DND-41 (cell line): ENCODE data around the gene TMEM94.
"Not testable (repeated sequence)": the region's sequence is repeated elsewhere in the genome, so short reads cannot be mapped to it uniquely, and the experiment has no call there.

Experiments used
- ATAC-seq: fragments of 200-7000 bp; cut with Tn5 transposase; 3 replicates; pipeline ENCODE4 v1.9.1; 2021; ENCODE audit warnings: low read depth; ENCODE audit not compliant: insufficient read depth
- DNase-seq: peaks from one replicate; pipeline ENCODE4 v3.0.0-alpha.2; 2020
- H2AFZ ChIP-seq: 2 replicates; pipeline ENCODE4 v1.6.0; 2012; ENCODE audit warnings: low read depth, low read length
- H3K27ac ChIP-seq: 2 replicates; pipeline ENCODE4 v1.5.1; 2012; ENCODE audit warnings: low read length, inconsistent platforms
- H3K27me3 ChIP-seq: fragments of 200-600 bp; sonication (generic); 2 replicates; pipeline ENCODE4 v1.6.0; 2012; ENCODE audit warnings: low read length, mild to moderate bottlenecking, inconsistent platforms; ENCODE audit not compliant: insufficient read depth, poor library complexity
- H3K36me3 ChIP-seq: 2 replicates; pipeline ENCODE4 v1.5.1; 2012; ENCODE audit warnings: low read length, inconsistent platforms; ENCODE audit not compliant: insufficient read depth
- H3K4me1 ChIP-seq: 2 replicates; pipeline ENCODE4 v1.5.1; 2012; ENCODE audit warnings: mild to moderate bottlenecking, low read length; ENCODE audit not compliant: insufficient read depth
- H3K4me2 ChIP-seq: 2 replicates; pipeline ENCODE4 v1.6.0; 2012; ENCODE audit warnings: mild to moderate bottlenecking, moderate library complexity, low read length, inconsistent platforms; ENCODE audit not compliant: insufficient read depth
- H3K4me3 ChIP-seq, 2 experiments: fragments of 200-600 bp in 1 of 2; shearing (Covaris generic) in 1 of 2; 2 replicates each; pipeline ENCODE4 v1.5.1; 2012 to 2016; ENCODE audit warnings: inconsistent platforms in 2 of 2, low read length in 2 of 2, mild to moderate bottlenecking in 2 of 2, low read depth in 1 of 2, moderate library complexity in 1 of 2
- H3K79me2 ChIP-seq: 2 replicates; pipeline ENCODE4 v1.6.0; 2012; ENCODE audit warnings: low read length, inconsistent platforms; ENCODE audit not compliant: insufficient read depth
- H3K9ac ChIP-seq: 2 replicates; pipeline ENCODE4 v1.6.0; 2012; ENCODE audit warnings: low read depth, mild to moderate bottlenecking, inconsistent platforms, low read length, moderate library complexity
- H3K9me3 ChIP-seq: 2 replicates; pipeline ENCODE4 v1.5.1; 2012; ENCODE audit warnings: low read length, moderate library complexity, mild to moderate bottlenecking, inconsistent platforms; ENCODE audit not compliant: insufficient read depth, severe bottlenecking
- H4K20me1 ChIP-seq: 2 replicates; pipeline ENCODE4 v1.6.0; 2012; ENCODE audit warnings: low read length; ENCODE audit not compliant: insufficient read depth
- CTCF ChIP-seq: IDR thresholded peaks from 2 replicates; pipeline ENCODE4 v1.5.1; 2012; ENCODE audit warnings: borderline replicate concordance, low read length, moderate library complexity, mild to moderate bottlenecking; ENCODE audit not compliant: poor library complexity, severe bottlenecking; ENCODE audit errors: extremely low read depth
- EZH2 ChIP-seq: IDR thresholded peaks from 3 replicates; pipeline ENCODE4 v1.6.1; 2012; ENCODE audit warnings: borderline replicate concordance, low read depth, mild to moderate bottlenecking, moderate library complexity, low read length, inconsistent platforms; ENCODE audit not compliant: severe bottlenecking

The TMEM94 gene

GRCh38 chr17:75454193-75454592 lies 2.2 kb upstream of the TMEM94 start:
- Histone ChIP-seq H3K4me3 (no peak overlapping the region), H4K20me1 (no peaks in the 10 kb centered on the region), H3K9ac (no peak overlapping the region), H2AFZ (no peak overlapping the region), H3K36me3 (no peaks in the 10 kb centered on the region; the same call in 1 of the 2 replicates), H3K4me1 (peaks cover 26% of the 10 kb centered on the region), H3K4me2 (no peak overlapping the region), H3K27ac (no peak overlapping the region), H3K27me3 (no peaks in the 10 kb centered on the region), H3K79me2 (peaks cover 25% of the 10 kb centered on the region), H3K9me3 (no peaks in the 10 kb centered on the region)
- TF ChIP-seq CTCF (no peak), EZH2 (no peak)
- ATAC-seq, result no peak
- no peak for DNase-seq

GRCh38 chr17:75454672-75455071 lies 1.8 kb upstream of the TMEM94 start:
- not testable (repeated sequence) for H3K4me2 ChIP-seq, H3K27me3 ChIP-seq, H3K9ac ChIP-seq, H3K27ac ChIP-seq, H2AFZ ChIP-seq, H4K20me1 ChIP-seq, ATAC-seq, H3K36me3 ChIP-seq, H3K4me3 ChIP-seq, DNase-seq, H3K9me3 ChIP-seq
- Histone ChIP-seq H3K4me1 (peaks cover 30% of the 10 kb centered on the region), H3K79me2 (peaks cover 30% of the 10 kb centered on the region)

- H2AFZ ChIP-seq, result peak overlapping the region; percentile 94
- ATAC-seq (peak; percentile 30), DNase-seq (no peak)
- H3K4me1 ChIP-seq, result peaks cover 30% of the 10 kb centered on the region
- peak overlapping the region; percentile 94 for H3K4me2 ChIP-seq
- H3K27me3 ChIP-seq, result no peaks in the 10 kb centered on the region
- peak overlapping the region; percentile 89 for H3K27ac ChIP-seq
- H3K4me3 ChIP-seq, result peak overlapping the region; percentile 96 to 97
- no peaks in the 10 kb centered on the region for H4K20me1 ChIP-seq
- TF ChIP-seq EZH2 (no peak), CTCF (no peak)
- peaks cover 43% of the 10 kb centered on the region for H3K79me2 ChIP-seq
- H3K9me3 ChIP-seq, result no peaks in the 10 kb centered on the region
- peak overlapping the region; percentile 99 for H3K9ac ChIP-seq
- H3K36me3 ChIP-seq, result no peaks in the 10 kb centered on the region; the same call in 1 of the 2 replicates
These were observed 407 bp upstream of the TMEM94 start for GRCh38 chr17:75456039-75456416.

DNA sequence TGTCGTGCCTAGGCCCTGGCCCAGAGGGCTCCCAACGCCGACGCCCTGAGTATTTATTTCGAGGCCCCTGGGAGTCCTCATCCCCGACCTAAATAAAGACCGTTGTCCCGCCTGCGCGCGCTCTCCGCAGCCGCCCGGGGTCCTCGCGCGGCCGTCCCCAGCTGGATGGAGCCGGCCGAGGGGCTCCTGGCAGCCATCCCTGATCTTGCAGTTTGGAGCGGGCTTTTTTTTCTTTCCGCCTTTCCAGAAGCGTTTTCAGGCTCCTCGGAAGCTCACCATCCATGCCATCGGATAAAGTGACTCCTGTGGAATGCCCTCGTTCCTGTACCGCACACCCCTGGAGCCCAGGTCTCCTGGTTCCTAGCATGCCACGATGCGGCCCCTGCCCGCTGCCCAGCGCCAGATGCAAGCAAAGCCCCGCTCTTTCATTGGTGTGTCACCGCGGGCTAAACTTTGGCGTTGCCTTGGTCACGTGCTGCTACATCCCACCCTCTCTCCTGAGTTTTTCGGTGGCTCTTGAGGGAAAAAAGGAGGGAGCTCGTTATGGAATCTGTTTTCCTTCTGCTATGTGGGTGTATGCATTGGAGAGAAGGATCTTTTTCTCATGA lies 716 bp downstream of the TMEM94 start:
- Histone ChIP-seq H3K27me3 (no peaks in the 10 kb centered on the region), H3K4me2 (peak overlapping the region; percentile 94), H3K79me2 (peaks cover 47% of the 10 kb centered on the region), H3K27ac (peak overlapping the region; percentile 89), H3K4me1 (peaks cover 30% of the 10 kb centered on the region), H3K36me3 (no peaks in the 10 kb centered on the region; the same call in 1 of the 2 replicates), H2AFZ (peak overlapping the region; percentile 98), H3K9ac (peak overlapping the region; percentile 99), H3K9me3 (no peaks in the 10 kb centered on the region), H4K20me1 (no peaks in the 10 kb centered on the region), H3K4me3 (peak overlapping the region; percentile 96 to 97)
- ATAC-seq (peak; percentile 28), DNase-seq (peak; percentile 40)
- TF ChIP-seq CTCF (peak; percentile 11), EZH2 (no peak)
